Left ventricle myocardium inferior (tissue), 1 donor: Measurements from ENCODE around the gene KIF19. TPM values are rescaled to one million over a fixed set of nuclear protein-coding genes. Genes with fewer than 3 reads are reported as not detected.

Source experiments
- DNase-seq: peaks from one replicate; pipeline ENCODE4 v3.0.0-alpha.2; 2020
- H3K27ac ChIP-seq: fragments of 200-600 bp; replicated peaks from 2 replicates; pipeline ENCODE4 v1.8.0; 2021
- H3K27me3 ChIP-seq: fragments of 200-600 bp; 2 replicates; pipeline ENCODE4 v1.8.0; 2021; ENCODE audit warnings: low read depth
- H3K36me3 ChIP-seq: fragments of 200-600 bp; 2 replicates; pipeline ENCODE4 v1.8.0; 2021
- H3K4me1 ChIP-seq: fragments of 200-600 bp; 2 replicates; pipeline ENCODE4 v1.8.0; 2021
- H3K4me3 ChIP-seq: fragments of 200-600 bp; 2 replicates; pipeline ENCODE4 v1.8.0; 2021; ENCODE audit warnings: mild to moderate bottlenecking, moderate library complexity
- H3K9me3 ChIP-seq: fragments of 200-600 bp; replicated peaks from 2 replicates; pipeline ENCODE4 v1.8.0; 2021
- intact Hi-C: fragments of 100-400 bp; cut with micrococcal nuclease; formaldehyde crosslinking; loops from one replicate; pipeline ENCODE4 v1.11.0; 2022
- total RNA-seq: library from RNA; stranded (reverse); fragmentation: NEBNext Ultra II Directional; extraction: Animal tissue kit (Norgen Biotek cat#: 25700); gene quantifications from one replicate; pipeline ENCODE4 v1.2.1, GENCODE V29; 2021
- TF ChIP-seq, protein P1 (sequence below): fragments of 200-600 bp; IDR thresholded peaks from 2 replicates; pipeline ENCODE4 v1.8.0; 2021; ENCODE audit warnings: antibody characterized with exemption, mild to moderate bottlenecking, borderline replicate concordance
- donor health status: DM: no; HTN: yes; CAD: no; lungs with severe emphysema.

KIF19 gene
- total RNA-seq, 1 donor from 2014 or later = 0.08 TPM

- Histone ChIP-seq H3K27ac (no peak overlapping the region), H3K9me3 (no peaks in the 10 kb centered on the region), H3K4me3 (no peak overlapping the region), H3K36me3 (no peaks in the 10 kb centered on the region), H3K4me1 (no peaks in the 10 kb centered on the region), H3K27me3 (peaks cover 32% of the 10 kb centered on the region)
- TF ChIP-seq, protein P1, sequence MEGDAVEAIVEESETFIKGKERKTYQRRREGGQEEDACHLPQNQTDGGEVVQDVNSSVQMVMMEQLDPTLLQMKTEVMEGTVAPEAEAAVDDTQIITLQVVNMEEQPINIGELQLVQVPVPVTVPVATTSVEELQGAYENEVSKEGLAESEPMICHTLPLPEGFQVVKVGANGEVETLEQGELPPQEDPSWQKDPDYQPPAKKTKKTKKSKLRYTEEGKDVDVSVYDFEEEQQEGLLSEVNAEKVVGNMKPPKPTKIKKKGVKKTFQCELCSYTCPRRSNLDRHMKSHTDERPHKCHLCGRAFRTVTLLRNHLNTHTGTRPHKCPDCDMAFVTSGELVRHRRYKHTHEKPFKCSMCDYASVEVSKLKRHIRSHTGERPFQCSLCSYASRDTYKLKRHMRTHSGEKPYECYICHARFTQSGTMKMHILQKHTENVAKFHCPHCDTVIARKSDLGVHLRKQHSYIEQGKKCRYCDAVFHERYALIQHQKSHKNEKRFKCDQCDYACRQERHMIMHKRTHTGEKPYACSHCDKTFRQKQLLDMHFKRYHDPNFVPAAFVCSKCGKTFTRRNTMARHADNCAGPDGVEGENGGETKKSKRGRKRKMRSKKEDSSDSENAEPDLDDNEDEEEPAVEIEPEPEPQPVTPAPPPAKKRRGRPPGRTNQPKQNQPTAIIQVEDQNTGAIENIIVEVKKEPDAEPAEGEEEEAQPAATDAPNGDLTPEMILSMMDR = no peak
- DNase-seq = no peak
- intact Hi-C loops = no loop called here
Observed at GRCh38 chr17:74342224-74342623, 16.2 kb downstream of the KIF19 start.

DNA sequence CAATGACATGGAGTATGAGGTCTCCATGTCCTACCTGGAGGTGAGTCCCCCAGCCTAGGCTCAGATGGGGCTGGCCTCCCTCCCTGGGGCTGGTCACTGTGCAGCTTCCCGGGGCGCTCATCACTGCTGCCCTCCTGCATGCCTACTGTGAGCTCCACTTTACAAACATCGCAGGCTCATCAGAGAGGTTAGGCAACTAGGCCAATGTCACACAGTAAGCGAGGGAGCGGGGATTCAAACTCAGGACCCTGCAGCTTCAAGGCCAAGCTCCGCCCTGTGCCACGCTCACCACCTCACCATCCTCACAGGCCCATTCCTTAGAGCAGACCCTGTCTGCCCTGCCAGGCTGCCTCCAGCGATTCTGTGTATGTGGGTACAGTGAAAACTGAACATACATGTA lies 17.1 kb downstream of the KIF19 start:
- peaks cover 39% of the 10 kb centered on the region for H3K27me3 ChIP-seq
- DNase-seq = no peak
- H3K4me3 ChIP-seq = no peak overlapping the region
- no peaks in the 10 kb centered on the region for H3K4me1 ChIP-seq
- H3K36me3 ChIP-seq = no peaks in the 10 kb centered on the region
- TF ChIP-seq, protein P1 = no peak
- no peak overlapping the region for H3K27ac ChIP-seq
- H3K9me3 ChIP-seq = no peaks in the 10 kb centered on the region
- intact Hi-C loops = no loop called here

- H3K27ac ChIP-seq = no peak overlapping the region
- H3K4me3 ChIP-seq = no peak overlapping the region
- intact Hi-C loops = no loop called here
- H3K27me3 ChIP-seq = peaks cover 45% of the 10 kb centered on the region
- DNase-seq = no peak
- no peaks in the 10 kb centered on the region for H3K9me3 ChIP-seq
- H3K36me3 ChIP-seq = no peaks in the 10 kb centered on the region
- TF ChIP-seq, protein P1 = no peak
- H3K4me1 ChIP-seq = no peaks in the 10 kb centered on the region
Observed at GRCh38 chr17:74343526-74344284, 17.7 kb downstream of the KIF19 start.

DNA sequence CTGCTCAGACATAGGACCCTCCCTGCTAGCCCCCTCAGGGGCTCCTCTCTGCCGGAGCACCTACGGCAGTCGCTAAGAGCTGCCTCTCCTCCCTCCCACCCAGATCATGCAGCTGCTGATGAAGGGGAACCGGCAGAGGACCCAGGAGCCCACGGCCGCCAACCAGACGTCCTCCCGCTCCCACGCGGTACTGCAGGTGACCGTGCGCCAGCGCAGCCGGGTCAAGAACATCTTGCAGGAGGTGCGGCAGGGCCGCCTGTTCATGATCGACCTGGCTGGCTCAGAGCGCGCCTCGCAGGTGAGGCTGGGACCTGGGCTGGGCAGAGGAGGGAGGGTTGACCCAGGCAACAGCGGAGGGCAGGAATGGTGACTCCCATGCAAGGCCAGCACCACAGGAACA lies 18.6 kb downstream of the KIF19 start:
- H3K9me3 ChIP-seq = no peaks in the 10 kb centered on the region
- TF ChIP-seq, protein P1 = no peak
- no peaks in the 10 kb centered on the region for H3K36me3 ChIP-seq
- intact Hi-C loops = no loop called here
- no peak overlapping the region for H3K4me3 ChIP-seq
- no peak overlapping the region for H3K27ac ChIP-seq
- DNase-seq = no peak
- H3K27me3 ChIP-seq = peaks cover 51% of the 10 kb centered on the region
- no peaks in the 10 kb centered on the region for H3K4me1 ChIP-seq

GRCh38 chr17:74345433-74346241 lies 19.6 kb downstream of the KIF19 start:
- H3K36me3 ChIP-seq = no peaks in the 10 kb centered on the region
- TF ChIP-seq, protein P1 = no peak
- no peak overlapping the region for H3K4me3 ChIP-seq
- no peak overlapping the region for H3K27ac ChIP-seq
- H3K27me3 ChIP-seq = peaks cover 60% of the 10 kb centered on the region
- intact Hi-C loops = no loop called here
- DNase-seq = no peak
- no peaks in the 10 kb centered on the region for H3K9me3 ChIP-seq
- H3K4me1 ChIP-seq = no peaks in the 10 kb centered on the region
